Keratinocyte (primary cell): ENCODE data around the gene GID8. TPM values are rescaled to one million over a fixed set of nuclear protein-coding genes. Genes with fewer than 3 reads are reported as not detected.
A peak's percentile ranks its signal among the peaks of the same experiment; 100 is the strongest.

Experiments used
- DNase-seq: peaks from one replicate; pipeline ENCODE4 v3.0.0-alpha.2; 2011; ENCODE audit warnings: low read depth, missing footprints, low spot score
- FAIRE-seq: peaks from 2 replicates; lab custom pipeline; 2011; peaks lifted over from hg19 to GRCh38; lab: Jason Lieb, UNC
- H2AFZ ChIP-seq: 2 replicates; pipeline ENCODE4 v1.6.0; 2012; ENCODE audit warnings: low read length, control low read depth, inconsistent platforms; ENCODE audit not compliant: control insufficient read depth
- H3K27ac ChIP-seq: 2 replicates; pipeline ENCODE4 v1.5.1; 2011; ENCODE audit warnings: low read length; ENCODE audit not compliant: control insufficient read depth, insufficient read depth
- H3K27me3 ChIP-seq: 3 replicates; pipeline ENCODE4 v1.6.0; 2011; ENCODE audit warnings: low read length; ENCODE audit not compliant: control insufficient read depth, insufficient read depth; ENCODE audit errors: extremely low read depth
- H3K36me3 ChIP-seq, 2 experiments: 2 replicates in 1 of 2; 3 replicates in 1 of 2; pipeline ENCODE4 v1.5.1; 2011; ENCODE audit warnings: low read length in 2 of 2, mild to moderate bottlenecking in 1 of 2; ENCODE audit not compliant: control insufficient read depth in 2 of 2, insufficient read depth in 2 of 2; ENCODE audit errors: extremely low read depth in 1 of 2
- H3K4me1 ChIP-seq: 3 replicates; pipeline ENCODE4 v1.5.1; 2011; ENCODE audit warnings: low read length; ENCODE audit not compliant: control insufficient read depth, insufficient read depth; ENCODE audit errors: extremely low read depth
- H3K4me2 ChIP-seq: 3 replicates; pipeline ENCODE4 v1.6.0; 2011; ENCODE audit warnings: low read depth, low read length; ENCODE audit not compliant: control insufficient read depth, insufficient read depth; ENCODE audit errors: extremely low read depth
- H3K4me3 ChIP-seq, 3 experiments: fragments of 200-600 bp in 1 of 3; sonication (generic) in 1 of 3; 2 replicates in 2 of 3; 3 replicates in 1 of 3; pipeline ENCODE4 v1.5.1; 2011 to 2016; ENCODE audit warnings: low read length in 3 of 3, mild to moderate bottlenecking in 3 of 3, control low read depth in 2 of 3, inconsistent platforms in 1 of 3, low read depth in 1 of 3, mixed read lengths in 1 of 3, mixed run types in 1 of 3, moderate library complexity in 1 of 3; ENCODE audit not compliant: control insufficient read depth in 2 of 3, insufficient read depth in 2 of 3; ENCODE audit errors: extremely low read depth in 1 of 3
- H3K79me2 ChIP-seq: 2 replicates; pipeline ENCODE4 v1.6.0; 2012; ENCODE audit warnings: low read length; ENCODE audit not compliant: control insufficient read depth, insufficient read depth
- H3K9ac ChIP-seq: 3 replicates; pipeline ENCODE4 v1.6.0; 2011; ENCODE audit warnings: low read length; ENCODE audit not compliant: control insufficient read depth, insufficient read depth; ENCODE audit errors: extremely low read depth
- H3K9me1 ChIP-seq: 3 replicates; pipeline ENCODE4 v1.6.0; 2011; ENCODE audit warnings: low read length; ENCODE audit not compliant: control insufficient read depth, insufficient read depth; ENCODE audit errors: extremely low read depth
- H3K9me3 ChIP-seq: 2 replicates; pipeline ENCODE4 v1.5.1; 2012; ENCODE audit warnings: low read depth, low read length; ENCODE audit not compliant: control insufficient read depth
- H4K20me1 ChIP-seq: 3 replicates; pipeline ENCODE4 v1.6.0; 2011; ENCODE audit warnings: low read length; ENCODE audit not compliant: control insufficient read depth, insufficient read depth; ENCODE audit errors: extremely low read depth
- CTCF ChIP-seq, 3 experiments: IDR thresholded peaks in 1 of 3; conservative IDR thresholded peaks in 1 of 3; optimal IDR thresholded peaks in 1 of 3; 2 replicates in 2 of 3; 3 replicates in 1 of 3; pipeline versions ENCODE3 to v1.5.1; 2011; ENCODE audit warnings: low read length in 3 of 3, mild to moderate bottlenecking in 3 of 3, moderate library complexity in 2 of 3, control low read depth in 1 of 3, inconsistent platforms in 1 of 3; ENCODE audit not compliant: insufficient read depth in 2 of 3; ENCODE audit errors: extremely low read depth in 1 of 3
- EZH2 ChIP-seq: IDR thresholded peaks from one replicate; pipeline ENCODE4 v1.6.1; 2012; ENCODE audit warnings: inconsistent platforms, mild to moderate bottlenecking, low read length, moderate library complexity
- dilution Hi-C: fragments of 300-500 bp; cut with MboI; formaldehyde crosslinking; loops from one replicate; pipeline ENCODE4 v1.7.0; 2020; ENCODE audit warnings: low sequenced_read_pairs; ENCODE audit not compliant: extremely low pct_ligation_motif_present
- polyA plus RNA-seq, 5 experiments: library from polyadenylated mRNA; depleted of rRNA in 3 of 5; stranded (reverse) in 3 of 5; stranded (forward) in 1 of 5; unstranded in 1 of 5; fragments of >200 nt; gene quantifications; 1 replicate in 1 of 5; 2 replicates in 3 of 5; 3 replicates in 1 of 5; pipeline versions ENCODE4 v1.2.1 to v1.2.3, GENCODE V29; 2011 to 2012; ENCODE audit warnings: missing spikeins in 2 of 5, low read depth in 1 of 5, low replicate concordance in 1 of 5

GID8 gene
- polyA plus RNA-seq, 1 donor (not counting 4 experiments of a cell fraction or from before 2014, with no cell fraction given), result 23.7 TPM

GRCh38 chr20:62900052-62900691, 37.8 kb upstream of the GID8 start:
- no peaks in the 10 kb centered on the region for H3K9me3 ChIP-seq
- H3K36me3 ChIP-seq, result peaks cover 23 to 33% of the 10 kb centered on the region in 2 experiments
- H3K27ac ChIP-seq, result peak overlapping the region; percentile 45
- no peak overlapping the region for H3K4me3 ChIP-seq
- H4K20me1 ChIP-seq, result peaks cover 7% of the 10 kb centered on the region
- peaks cover 43% of the 10 kb centered on the region for H3K4me1 ChIP-seq
- H3K79me2 ChIP-seq, result no peaks in the 10 kb centered on the region
- no peaks in the 10 kb centered on the region for H3K9me1 ChIP-seq
- H3K9ac ChIP-seq, result no peak overlapping the region
- H3K4me2 ChIP-seq, result peak overlapping the region; percentile 48
- no peaks in the 10 kb centered on the region for H3K27me3 ChIP-seq
- dilution Hi-C loops, result no loop called here
- no peak for DNase-seq
- no peak overlapping the region for H2AFZ ChIP-seq
- no peak for FAIRE-seq
- TF ChIP-seq EZH2 (no peak), CTCF (optimal IDR thresholded peaks at IDR 0.05 in 1 of 3, IDR thresholded peaks at IDR 0.05 in 1 of 3, conservative IDR thresholded peaks at IDR 0.05 in 1 of 3; ENCODE audit: extremely low read depth in 1 of 3, insufficient read depth in 2 of 3, low read length in 3 of 3) (peak; percentile 82 to 92 (median 90))

DNA sequence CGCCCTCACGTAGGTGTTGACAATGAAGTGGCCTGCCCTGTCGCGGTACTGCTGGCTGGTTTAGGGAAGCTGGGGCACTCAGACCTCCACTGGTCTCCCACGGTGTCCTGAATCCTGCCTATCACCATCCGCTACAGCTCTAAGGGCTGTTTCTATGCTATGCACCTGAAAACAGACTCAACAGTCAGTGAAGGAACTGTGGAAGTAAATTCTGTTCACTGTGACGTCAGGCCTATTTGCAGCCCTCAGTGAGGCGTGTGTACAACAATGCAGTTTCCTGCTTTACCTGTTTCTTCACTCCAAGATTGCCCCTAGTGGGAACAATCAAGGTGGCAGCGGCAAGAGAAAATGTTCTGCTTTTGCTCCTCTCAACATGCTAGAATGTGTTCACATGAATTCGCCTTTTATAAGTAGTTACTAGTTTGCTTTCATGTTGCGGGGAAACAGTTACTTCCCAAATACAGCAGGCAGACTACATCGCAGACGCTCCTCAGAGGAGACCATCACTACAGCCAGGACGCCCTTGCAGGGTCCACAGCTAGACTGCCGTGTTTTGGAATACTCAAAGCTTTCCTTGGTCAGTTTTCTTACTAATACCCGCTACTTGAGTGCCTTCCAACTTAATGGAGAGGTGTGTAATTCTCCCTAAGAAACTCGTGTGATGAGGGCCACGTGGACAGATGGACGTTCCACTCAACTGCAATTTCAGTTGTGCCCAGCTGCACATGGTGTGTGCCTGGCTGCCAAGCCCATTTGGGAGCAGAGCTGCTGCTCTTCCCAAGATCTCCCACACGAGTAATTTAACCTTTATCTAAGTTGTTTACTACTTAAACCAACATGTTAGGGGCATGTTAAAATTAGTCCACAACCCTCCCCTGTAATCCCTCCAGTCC, 37.0 kb upstream of the GID8 start:
- peaks cover 27 to 40% of the 10 kb centered on the region in 2 experiments for H3K36me3 ChIP-seq
- H3K27ac ChIP-seq, result peak overlapping the region; percentile 45
- no peaks in the 10 kb centered on the region for H3K27me3 ChIP-seq
- FAIRE-seq (no peak), DNase-seq (peak; percentile 23)
- H4K20me1 ChIP-seq, result peaks cover 9% of the 10 kb centered on the region
- H3K9me1 ChIP-seq, result no peaks in the 10 kb centered on the region
- H3K4me2 ChIP-seq, result peak overlapping the region; percentile 38
- TF ChIP-seq CTCF (optimal IDR thresholded peaks at IDR 0.05 in 1 of 3, IDR thresholded peaks at IDR 0.05 in 1 of 3, conservative IDR thresholded peaks at IDR 0.05 in 1 of 3; ENCODE audit: extremely low read depth in 1 of 3, insufficient read depth in 2 of 3, low read length in 3 of 3) (peak; percentile 46 to 59 (median 47)), EZH2 (no peak)
- no peak overlapping the region for H3K4me3 ChIP-seq
- H3K79me2 ChIP-seq, result peaks cover 4% of the 10 kb centered on the region
- H2AFZ ChIP-seq, result no peak overlapping the region
- H3K9ac ChIP-seq, result no peak overlapping the region
- H3K9me3 ChIP-seq, result no peaks in the 10 kb centered on the region
- dilution Hi-C loops, result no loop called here
- peaks cover 43% of the 10 kb centered on the region for H3K4me1 ChIP-seq
